Naive B cell (primary cell): ENCODE measurements around the gene CHCT1. TPM values are rescaled to one million over a fixed set of nuclear protein-coding genes. Genes with fewer than 3 reads are reported as not detected.

Experiments used
- ATAC-seq, 2 donors: fragments of 150-1000 bp; cut with Tn5 transposase; 2 replicates each; pipeline ENCODE4 v1.10.0; 2021; ENCODE audit warnings: low read depth in 2 of 2, mild to moderate bottlenecking in 2 of 2, moderate library complexity in 2 of 2
- DNase-seq: peaks from one replicate; pipeline ENCODE4 v3.0.0; 2022
- H3K27ac Mint-ChIP-seq, 6 donors: one replicate each; pipeline ENCODE4 v1.8.0; 2020 to 2022; ENCODE audit warnings: mild to moderate bottlenecking in 6 of 6, mixed read lengths in 6 of 6, moderate library complexity in 5 of 6, inconsistent platforms in 2 of 6
- H3K27me3 Mint-ChIP-seq, 3 donors: one replicate each; pipeline ENCODE4 v1.8.0; 2021 to 2022; ENCODE audit warnings: mixed read lengths in 3 of 3, mild to moderate bottlenecking in 1 of 3
- H3K36me3 Mint-ChIP-seq, 2 donors: one replicate each; pipeline ENCODE4 v1.8.0; 2020 to 2022; ENCODE audit warnings: mixed read lengths in 2 of 2, inconsistent platforms in 1 of 2, mild to moderate bottlenecking in 1 of 2
- H3K4me1 Mint-ChIP-seq, 3 donors: one replicate each; pipeline ENCODE4 v1.8.0; 2020 to 2022; ENCODE audit warnings: mixed read lengths in 3 of 3, inconsistent platforms in 1 of 3, mild to moderate bottlenecking in 1 of 3, moderate library complexity in 1 of 3
- H3K4me3 Mint-ChIP-seq, 8 donors: one replicate each; pipeline ENCODE4 v1.8.0; 2020 to 2022; ENCODE audit warnings: mild to moderate bottlenecking in 8 of 8, mixed read lengths in 8 of 8, moderate library complexity in 8 of 8, inconsistent platforms in 2 of 8
- H3K9me3 Mint-ChIP-seq, 7 donors: one replicate each; pipeline ENCODE4 v1.8.0; 2020 to 2022; ENCODE audit warnings: mixed read lengths in 7 of 7, mild to moderate bottlenecking in 5 of 7, inconsistent platforms in 2 of 7, moderate library complexity in 1 of 7
- polyA plus RNA-seq, 6 donors: library from polyadenylated mRNA; unstranded; fragments of 300-500 nt; fragmentation: Illumina TruSeq; gene quantifications; one replicate each; pipeline ENCODE4 v1.2.3, GENCODE V29; 2021; ENCODE audit warnings: low read depth in 6 of 6

Gene CHCT1
- polyA plus RNA-seq, 6 donors from 2014 or later: 0.45 TPM; not detected in 5

DNA sequence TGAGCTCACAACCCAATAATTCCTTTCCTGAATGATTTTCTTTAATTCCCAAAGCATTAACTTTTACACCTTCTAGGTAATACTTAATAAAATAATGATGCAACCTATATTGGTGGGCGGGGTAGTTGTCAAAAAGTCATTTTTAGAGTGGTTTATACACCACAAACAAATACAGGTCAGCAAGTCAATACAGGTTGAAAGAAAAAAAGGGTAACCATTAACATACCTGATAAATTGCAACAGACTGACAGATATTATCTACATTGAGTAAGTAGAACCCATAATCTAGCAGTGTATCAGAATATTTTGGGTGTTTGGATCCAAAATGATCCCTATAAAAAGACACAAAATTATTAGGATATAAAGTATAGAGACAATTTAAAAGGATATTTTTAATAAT is 39.3 kb downstream of the CHCT1 start:
- no peak overlapping the region for H3K27ac Mint-ChIP-seq
- DNase-seq (no peak), ATAC-seq (no peak)
- H3K4me1 Mint-ChIP-seq: peaks cover 0 to 2% (median 0%) of the 10 kb centered on the region in 3 donors
- no peak overlapping the region for H3K4me3 Mint-ChIP-seq
- H3K27me3 Mint-ChIP-seq: no peaks in the 10 kb centered on the region
- H3K36me3 Mint-ChIP-seq: peaks cover 22 to 25% of the 10 kb centered on the region in 2 donors
- no peaks in the 10 kb centered on the region for H3K9me3 Mint-ChIP-seq

GRCh38 chr17:60463157-60463835 is 41.0 kb downstream of the CHCT1 start:
- DNase-seq (no peak), ATAC-seq (no peak)
- peaks cover 8 to 9% of the 10 kb centered on the region in 2 donors for H3K36me3 Mint-ChIP-seq
- no peaks in the 10 kb centered on the region for H3K9me3 Mint-ChIP-seq
- H3K27ac Mint-ChIP-seq: no peak overlapping the region
- no peaks in the 10 kb centered on the region for H3K4me1 Mint-ChIP-seq
- H3K4me3 Mint-ChIP-seq: no peak overlapping the region
- H3K27me3 Mint-ChIP-seq: no peaks in the 10 kb centered on the region

- H3K27me3 Mint-ChIP-seq: no peaks in the 10 kb centered on the region
- ATAC-seq: no peak
- DNase-seq: no peak
- H3K9me3 Mint-ChIP-seq: no peaks in the 10 kb centered on the region
- no peak overlapping the region for H3K4me3 Mint-ChIP-seq
- no peaks in the 10 kb centered on the region for H3K4me1 Mint-ChIP-seq
- peaks cover 0 to 9% of the 10 kb centered on the region in 2 donors for H3K36me3 Mint-ChIP-seq
- peak overlapping the region in 2 of 6 donors; percentile 19 to 59 for H3K27ac Mint-ChIP-seq
Measured at GRCh38 chr17:60464343-60464742, 42.1 kb downstream of the CHCT1 start.

GRCh38 chr17:60468371-60468770 is 46.1 kb downstream of the CHCT1 start:
- ATAC-seq (no peak), DNase-seq (no peak)
- Mint-ChIP-seq H3K4me1 (peaks cover 0 to 7% (median 3%) of the 10 kb centered on the region in 3 donors), H3K9me3 (no peaks in the 10 kb centered on the region), H3K27me3 (no peaks in the 10 kb centered on the region), H3K27ac (peak overlapping the region in 1 of 6 donors; percentile 51), H3K4me3 (no peak overlapping the region), H3K36me3 (peaks cover 18 to 20% of the 10 kb centered on the region in 2 donors)

DNA sequence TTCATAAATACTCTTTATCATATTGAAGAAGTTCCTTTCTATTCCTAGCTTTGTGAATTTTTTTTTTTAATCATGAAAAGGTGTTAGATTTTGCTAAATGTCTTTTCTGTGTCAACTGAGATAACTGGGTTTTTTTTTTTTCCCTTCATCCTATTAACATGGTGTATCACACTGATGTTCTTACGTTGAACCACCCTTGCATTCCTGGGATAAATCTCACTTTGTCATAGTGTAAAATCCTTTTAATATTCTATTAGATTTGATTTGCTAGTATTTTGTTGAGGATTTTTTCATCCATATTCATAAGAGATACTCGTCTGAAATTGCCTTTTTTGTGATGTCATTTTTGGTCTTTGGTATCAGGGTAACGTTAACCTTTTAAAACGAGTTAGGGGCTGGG is 49.2 kb downstream of the CHCT1 start:
- no peak for ATAC-seq
- Mint-ChIP-seq H3K4me3 (no peak overlapping the region), H3K9me3 (no peaks in the 10 kb centered on the region), H3K36me3 (peaks cover 9 to 20% of the 10 kb centered on the region in 2 donors), H3K27ac (no peak overlapping the region), H3K4me1 (peaks cover 0 to 7% (median 3%) of the 10 kb centered on the region in 3 donors), H3K27me3 (no peaks in the 10 kb centered on the region)
- no peak for DNase-seq

DNA sequence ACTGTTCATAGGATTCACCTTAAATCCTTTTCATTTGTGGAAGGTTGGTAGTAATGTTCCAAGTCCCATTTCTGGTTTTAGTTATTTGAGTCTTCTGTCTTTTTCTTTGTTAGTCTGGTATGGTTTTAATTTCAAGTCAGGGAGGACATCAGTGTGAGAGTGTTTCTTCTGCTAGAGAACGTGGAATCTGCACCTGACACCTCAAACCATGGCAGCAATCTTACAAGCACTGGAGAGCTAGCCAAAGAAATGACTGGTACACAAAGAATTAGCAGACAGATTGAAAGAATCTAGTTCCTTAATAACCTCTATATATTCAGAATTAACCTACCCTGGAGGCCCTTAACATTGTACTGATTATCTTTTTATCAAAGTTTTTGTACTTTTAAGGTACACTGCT is 50.2 kb downstream of the CHCT1 start:
- Mint-ChIP-seq H3K9me3 (no peaks in the 10 kb centered on the region), H3K4me3 (no peak overlapping the region), H3K4me1 (peaks cover 0 to 7% (median 3%) of the 10 kb centered on the region in 3 donors), H3K36me3 (peaks cover 9 to 24% of the 10 kb centered on the region in 2 donors), H3K27ac (peak overlapping the region in 1 of 6 donors; percentile 39), H3K27me3 (no peaks in the 10 kb centered on the region)
- ATAC-seq (no peak), DNase-seq (no peak)

- ATAC-seq: no peak
- Mint-ChIP-seq H3K27ac (no peak overlapping the region), H3K36me3 (peaks cover 9 to 24% of the 10 kb centered on the region in 2 donors), H3K27me3 (no peaks in the 10 kb centered on the region), H3K4me3 (no peak overlapping the region), H3K9me3 (no peaks in the 10 kb centered on the region), H3K4me1 (peaks cover 0 to 7% (median 3%) of the 10 kb centered on the region in 3 donors)
- DNase-seq: no peak
Measured at GRCh38 chr17:60473788-60474187, 51.5 kb downstream of the CHCT1 start.

Other genes with a start within 250 kb of the CHCT1 start
- gene USP32, start 30.4 kb upstream of the CHCT1 start, polyA plus RNA-seq: 10 to 100 TPM in 4 of 6 donors, 1 to 10 TPM in 1, not detected in 1; 7.3 to 16.2 (median 14.1) TPM
- 10 to 100 TPM; 17.1 to 31.5 (median 27.3) TPM for gene APPBP2, start 103.8 kb downstream of the CHCT1 start, polyA plus RNA-seq
- gene PPM1D, start 177.7 kb downstream of the CHCT1 start, polyA plus RNA-seq: 10 to 100 TPM; 10.1 to 21.4 (median 12.6) TPM